Measurements from ENCODE around the gene TIMM13.

DNA sequence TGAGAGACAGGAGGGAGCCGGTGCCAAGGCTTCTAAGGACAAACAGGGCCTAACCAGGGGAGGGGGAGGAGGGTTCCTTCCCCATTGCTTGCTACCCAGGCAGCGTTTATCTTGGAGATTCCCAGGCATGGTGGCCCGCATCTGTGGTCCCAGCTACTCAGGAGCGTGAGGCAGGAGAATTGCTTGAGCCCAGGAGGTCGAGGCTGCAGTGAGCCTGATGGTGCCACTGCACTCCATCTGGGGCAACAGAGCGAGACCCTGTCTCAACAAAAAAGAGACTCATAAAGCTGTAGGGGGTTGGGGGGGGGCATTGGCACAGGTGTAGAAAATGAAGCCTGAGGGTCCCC, 11.4 kb downstream of the TIMM13 start:
- no peak for TF ChIP-seq CTCF (IDR thresholded peaks at IDR 0.05; ENCODE audit: low read depth, low read length)
- TF ChIP-seq POLR2A (IDR thresholded peaks at IDR 0.05; ENCODE audit: extremely low read depth, insufficient read length): no peak
- no peak for TF ChIP-seq MAX (IDR thresholded peaks at IDR 0.05; ENCODE audit: low read depth, low read length)
